SK-N-SH (cell line): Measurements from ENCODE around the gene HDAC4.

Experiments used
- CTCF ChIP-seq: fragments of 200-600 bp; sonication (generic); IDR thresholded peaks from 2 replicates; pipeline ENCODE4 v1.6.1; 2017; ENCODE audit warnings: antibody characterized with exemption, mild to moderate bottlenecking, moderate library complexity
- FOXJ3 ChIP-seq: sonication (generic); formaldehyde crosslinking; IDR thresholded peaks from 2 replicates; pipeline ENCODE4 v1.5.1; 2020; ENCODE audit warnings: mild to moderate bottlenecking, missing genetic modification reagents
- FOXM1 ChIP-seq: IDR thresholded peaks from 2 replicates; pipeline ENCODE4 v1.4.0; 2012; ENCODE audit warnings: low read depth, mild to moderate bottlenecking
- GABPA ChIP-seq: IDR thresholded peaks from 2 replicates; pipeline ENCODE4 v1.4.0; 2012; ENCODE audit warnings: low read depth, mild to moderate bottlenecking
- MAX ChIP-seq: IDR thresholded peaks from 2 replicates; pipeline ENCODE4 v1.4.0; 2012; ENCODE audit warnings: low read depth
- MXI1 ChIP-seq: IDR thresholded peaks from 2 replicates; pipeline ENCODE4 v1.6.1; 2012; ENCODE audit warnings: mild to moderate bottlenecking, low read depth, low read length, improper control_type of control experiment
- POLR2AphosphoS5 ChIP-seq: IDR thresholded peaks from 2 replicates; pipeline ENCODE4 v1.6.1; 2012; ENCODE audit warnings: low read depth, low read length
- RAD21 ChIP-seq: IDR thresholded peaks from 2 replicates; pipeline ENCODE4 v1.6.1; 2012; ENCODE audit warnings: mild to moderate bottlenecking, low read length
- REST ChIP-seq: IDR thresholded peaks from 2 replicates; pipeline ENCODE4 v1.6.1; 2012; ENCODE audit warnings: mild to moderate bottlenecking, low read depth, low read length, moderate library complexity
- TAF1 ChIP-seq: IDR thresholded peaks from 2 replicates; pipeline ENCODE4 v1.6.1; 2012; ENCODE audit warnings: low read depth, mild to moderate bottlenecking, low read length, moderate library complexity, borderline replicate concordance

GRCh38 chr2:239214725-239215124 lies 186.1 kb downstream of the HDAC4 start:
- TF ChIP-seq REST: no peak
- no peak for TF ChIP-seq MAX
- TF ChIP-seq CTCF: no peak
- TF ChIP-seq GABPA: no peak
- no peak for TF ChIP-seq TAF1
- TF ChIP-seq MXI1: no peak
- TF ChIP-seq FOXJ3: no peak
- no peak for TF ChIP-seq FOXM1
- no peak for TF ChIP-seq POLR2AphosphoS5
- TF ChIP-seq RAD21: no peak
